T follicular helper cell (primary cell): ENCODE data around the gene CD84.
"Not testable (repeated sequence)": the region's sequence is repeated elsewhere in the genome, so short reads cannot be mapped to it uniquely, and the experiment has no call there.

Experiments
- DNase-seq: peaks from one replicate; pipeline ENCODE4 v3.0.0-alpha.2; 2020; ENCODE audit warnings: low read depth

The CD84 gene

GRCh38 chr1:160540859-160541233, 38.5 kb downstream of the CD84 start:
- DNase-seq = no peak

GRCh38 chr1:160539990-160540858, 39.1 kb downstream of the CD84 start:
- DNase-seq = peak; percentile 35

GRCh38 chr1:160539684-160539989, 39.7 kb downstream of the CD84 start:
- DNase-seq = no peak

GRCh38 chr1:160538985-160539651, 40.2 kb downstream of the CD84 start:
- DNase-seq = no peak

- no peak for DNase-seq
Observed at GRCh38 chr1:160537714-160538665, 41.3 kb downstream of the CD84 start.

GRCh38 chr1:160534823-160535605, 44.3 kb downstream of the CD84 start:
- no peak for DNase-seq

GRCh38 chr1:160532557-160532813, 46.8 kb downstream of the CD84 start:
- DNase-seq = not testable (repeated sequence)

- DNase-seq = not testable (repeated sequence)
Observed at GRCh38 chr1:160531809-160532556, 47.3 kb downstream of the CD84 start.

GRCh38 chr1:160529401-160529952, 49.8 kb downstream of the CD84 start:
- not testable (repeated sequence) for DNase-seq

- not testable (repeated sequence) for DNase-seq
Observed at GRCh38 chr1:160523789-160524188, 55.5 kb downstream of the CD84 start.

GRCh38 chr1:160522622-160523345, 56.5 kb downstream of the CD84 start, which contains the start of gene SLAMF6:
Gene SLAMF6, minus strand, starts transcription at chr1:160523255. Its CDS starts 63 bp downstream, at chr1:160523192.
- no peak for DNase-seq

GRCh38 chr1:160522136-160522535, 57.2 kb downstream of the CD84 start:
- no peak for DNase-seq

GRCh38 chr1:160521554-160521953, 57.7 kb downstream of the CD84 start:
- no peak for DNase-seq

- DNase-seq = no peak
Observed at GRCh38 chr1:160520999-160521398, 58.3 kb downstream of the CD84 start.

- no peak for DNase-seq
Observed at GRCh38 chr1:160520582-160520981, 58.7 kb downstream of the CD84 start.

- DNase-seq = no peak
Observed at GRCh38 chr1:160519642-160520435, 59.5 kb downstream of the CD84 start.

- DNase-seq = not testable (repeated sequence)
Observed at GRCh38 chr1:160517519-160517918, 61.8 kb downstream of the CD84 start.

GRCh38 chr1:160515908-160516307, 63.4 kb downstream of the CD84 start:
- not testable (repeated sequence) for DNase-seq

- no peak for DNase-seq
Observed at GRCh38 chr1:160504651-160505050, 74.6 kb downstream of the CD84 start.
